Upper lobe of left lung (tissue), 6 donors: ENCODE data around the gene C16orf92. TPM values are rescaled to one million over a fixed set of nuclear protein-coding genes. Genes with fewer than 3 reads are reported as not detected.
A peak's percentile ranks its signal among the peaks of the same experiment; 100 is the strongest.

Experiments used
- ATAC-seq, 2 donors: fragments of 200-7000 bp; cut with Tn5 transposase; one replicate each; pipeline ENCODE4 v1.9.1; 2022; ENCODE audit warnings: mild to moderate bottlenecking in 2 of 2, moderate library complexity in 2 of 2; ENCODE audit not compliant: low FRiP score in 2 of 2
- DNase-seq, 2 donors: peaks; one replicate each; pipeline ENCODE4 v3.0.0-alpha.2; 2019 to 2020
- H3K27ac ChIP-seq, 4 donors: fragments of 200-600 bp; sonication (generic); one replicate each; pipeline ENCODE4 v1.5.1; 2016 to 2019
- H3K27me3 ChIP-seq, 4 donors: fragments of 200-600 bp; sonication (generic); one replicate each; pipeline ENCODE4 v1.5.1; 2017 to 2019
- H3K36me3 ChIP-seq, 4 donors: fragments of 200-600 bp; sonication (generic); one replicate each; pipeline ENCODE4 v1.5.1; 2016 to 2019
- H3K4me1 ChIP-seq, 4 donors: fragments of 200-600 bp; sonication (generic); one replicate each; pipeline ENCODE4 v1.5.1; 2018 to 2019
- H3K4me3 ChIP-seq, 4 donors: fragments of 200-600 bp; sonication (generic); one replicate each; pipeline ENCODE4 v1.5.1; 2017 to 2019; ENCODE audit warnings: mild to moderate bottlenecking in 2 of 4, moderate library complexity in 1 of 4
- H3K9me3 ChIP-seq, 4 donors: fragments of 200-600 bp; sonication (generic); one replicate each; pipeline ENCODE4 v1.5.1; 2018 to 2019
- EP300 ChIP-seq, 4 donors: sonication (generic); formaldehyde crosslinking; IDR thresholded peaks; one replicate each; pipeline ENCODE4 v1.5.1; 2017; ENCODE audit warnings: antibody characterized with exemption in 4 of 4, control low read depth in 2 of 4
- POLR2A ChIP-seq, 4 donors: fragments of 450-650 bp; IDR thresholded peaks; one replicate each; pipeline ENCODE4 v1.5.1; 2016 to 2017; ENCODE audit warnings: antibody characterized with exemption in 4 of 4, mild to moderate bottlenecking in 2 of 4
- POLR2AphosphoS5 ChIP-seq, 2 donors: sonication (generic); formaldehyde crosslinking; IDR thresholded peaks; one replicate each; pipeline ENCODE4 v1.5.1; 2017; ENCODE audit warnings: antibody characterized with exemption in 2 of 2
- WGBS, 2 donors: methylation state at CpG; one replicate each; pipeline ENCODE4 v1.1.5; 2017 to 2018; 5-methylcytosine and 5-hydroxymethylcytosine counted together
- total RNA-seq, 6 donors: library from RNA; depleted of rRNA in 4 of 6; stranded (reverse); fragments of >200 nt in 4 of 6; gene quantifications; one replicate each; pipeline versions ENCODE4 v1.1.0 to v1.2.1, GENCODE V29; 2016 to 2021
- TF ChIP-seq, protein P1 (sequence below), 6 experiments: fragments of 450-650 bp in 4 of 6; fragments of 200-600 bp in 2 of 6; sonication (generic) in 2 of 6; IDR thresholded peaks; one replicate each; pipeline ENCODE4 v1.5.1; 2016 to 2019; ENCODE audit warnings: antibody characterized with exemption in 6 of 6
- donor health status: DM: no; HTN: no; CAD: no; lungs with moderate emphysema.
- donor health status: DM: no; HTN: yes; CAD: no; lungs with severe emphysema.

The C16orf92 gene
- total RNA-seq, 6 donors from 2014 or later = not detected

DNA sequence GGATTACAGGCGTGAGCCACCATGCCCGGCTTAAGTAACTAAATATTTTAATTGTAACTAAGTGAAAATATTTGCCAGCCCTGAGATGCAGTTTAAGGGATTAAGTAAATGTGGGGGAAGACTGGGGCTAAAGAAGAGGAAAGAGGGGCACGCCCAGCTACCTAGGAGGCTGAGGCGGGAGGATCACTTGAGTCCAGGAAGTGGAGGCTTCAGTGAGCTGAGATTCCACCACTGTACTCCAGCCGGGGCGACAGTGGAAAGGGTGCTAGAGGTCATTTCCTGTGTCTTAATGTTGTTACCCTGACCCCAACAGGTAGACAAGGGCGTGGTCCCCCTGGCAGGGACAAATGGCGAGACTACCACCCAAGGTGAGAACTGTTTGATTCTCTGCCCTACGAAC, 45.3 kb downstream of the C16orf92 start:
- DNase-seq (no peak), ATAC-seq (no peak)
- Histone ChIP-seq H3K4me1 (peaks cover 35 to 51% (median 41%) of the 10 kb centered on the region in 4 donors), H3K9me3 (no peaks in the 10 kb centered on the region), H3K27ac (peak overlapping the region in 2 of 4 donors; percentile 28 to 37), H3K27me3 (no peaks in the 10 kb centered on the region), H3K36me3 (peaks cover 29 to 62% (median 58%) of the 10 kb centered on the region in 4 donors), H3K4me3 (no peak overlapping the region)
- TF ChIP-seq EP300 (IDR thresholded peaks at IDR 0.05) (no peak), POLR2A (IDR thresholded peaks at IDR 0.05) (no peak), POLR2AphosphoS5 (IDR thresholded peaks at IDR 0.05) (no peak)
- TF ChIP-seq, protein P1, sequence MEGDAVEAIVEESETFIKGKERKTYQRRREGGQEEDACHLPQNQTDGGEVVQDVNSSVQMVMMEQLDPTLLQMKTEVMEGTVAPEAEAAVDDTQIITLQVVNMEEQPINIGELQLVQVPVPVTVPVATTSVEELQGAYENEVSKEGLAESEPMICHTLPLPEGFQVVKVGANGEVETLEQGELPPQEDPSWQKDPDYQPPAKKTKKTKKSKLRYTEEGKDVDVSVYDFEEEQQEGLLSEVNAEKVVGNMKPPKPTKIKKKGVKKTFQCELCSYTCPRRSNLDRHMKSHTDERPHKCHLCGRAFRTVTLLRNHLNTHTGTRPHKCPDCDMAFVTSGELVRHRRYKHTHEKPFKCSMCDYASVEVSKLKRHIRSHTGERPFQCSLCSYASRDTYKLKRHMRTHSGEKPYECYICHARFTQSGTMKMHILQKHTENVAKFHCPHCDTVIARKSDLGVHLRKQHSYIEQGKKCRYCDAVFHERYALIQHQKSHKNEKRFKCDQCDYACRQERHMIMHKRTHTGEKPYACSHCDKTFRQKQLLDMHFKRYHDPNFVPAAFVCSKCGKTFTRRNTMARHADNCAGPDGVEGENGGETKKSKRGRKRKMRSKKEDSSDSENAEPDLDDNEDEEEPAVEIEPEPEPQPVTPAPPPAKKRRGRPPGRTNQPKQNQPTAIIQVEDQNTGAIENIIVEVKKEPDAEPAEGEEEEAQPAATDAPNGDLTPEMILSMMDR (IDR thresholded peaks at IDR 0.05) = no peak
- WGBS, 2 donors = 85 to 92% methylated on average over 8 to 9 of the region's 9 CpGs

DNA sequence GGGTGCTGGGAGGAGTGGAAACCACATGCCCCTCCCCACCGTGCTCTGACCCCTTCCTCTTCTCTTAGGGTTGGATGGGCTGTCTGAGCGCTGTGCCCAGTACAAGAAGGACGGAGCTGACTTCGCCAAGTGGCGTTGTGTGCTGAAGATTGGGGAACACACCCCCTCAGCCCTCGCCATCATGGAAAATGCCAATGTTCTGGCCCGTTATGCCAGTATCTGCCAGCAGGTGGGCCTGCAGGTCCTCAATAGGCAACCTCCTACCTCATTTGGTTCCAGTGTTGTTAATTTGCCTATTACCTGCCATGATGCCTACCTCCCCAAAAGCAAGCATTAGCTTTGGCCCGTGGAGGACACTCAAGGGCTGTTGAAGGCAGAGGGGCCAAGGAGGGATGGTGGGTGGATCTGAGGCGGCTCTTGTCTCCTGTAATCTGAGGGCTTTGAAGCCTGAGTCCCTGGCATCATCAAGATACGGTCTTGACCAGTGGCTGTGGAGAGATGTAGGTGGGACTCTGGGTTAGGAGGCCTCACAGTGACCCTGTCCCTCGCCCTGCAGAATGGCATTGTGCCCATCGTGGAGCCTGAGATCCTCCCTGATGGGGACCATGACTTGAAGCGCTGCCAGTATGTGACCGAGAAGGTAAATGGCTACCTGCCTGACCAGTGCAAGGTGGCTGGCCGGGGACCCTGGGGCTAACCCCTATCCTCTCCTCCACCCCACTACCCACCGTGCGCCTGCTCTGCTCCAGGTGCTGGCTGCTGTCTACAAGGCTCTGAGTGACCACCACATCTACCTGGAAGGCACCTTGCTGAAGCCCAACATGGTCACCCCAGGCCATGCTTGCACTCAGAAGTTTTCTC, 46.0 kb downstream of the C16orf92 start:
- TF ChIP-seq, protein P1 (IDR thresholded peaks at IDR 0.05) = peak in 5 of 6 experiments; percentile 18 to 68 (median 31)
- no peak for TF ChIP-seq EP300 (IDR thresholded peaks at IDR 0.05)
- TF ChIP-seq POLR2AphosphoS5 (IDR thresholded peaks at IDR 0.05) = no peak
- 81 to 84% methylated on average over 11 to 17 of the region's 17 CpGs for WGBS, 2 donors
- Histone ChIP-seq H3K4me1 (peaks cover 28 to 45% (median 34%) of the 10 kb centered on the region in 4 donors), H3K27ac (peak overlapping the region in 2 of 4 donors; percentile 28 to 37), H3K9me3 (no peaks in the 10 kb centered on the region), H3K4me3 (no peak overlapping the region), H3K27me3 (no peaks in the 10 kb centered on the region), H3K36me3 (peaks cover 29 to 67% (median 58%) of the 10 kb centered on the region in 4 donors)
- no peak for DNase-seq
- ATAC-seq = no peak

DNA sequence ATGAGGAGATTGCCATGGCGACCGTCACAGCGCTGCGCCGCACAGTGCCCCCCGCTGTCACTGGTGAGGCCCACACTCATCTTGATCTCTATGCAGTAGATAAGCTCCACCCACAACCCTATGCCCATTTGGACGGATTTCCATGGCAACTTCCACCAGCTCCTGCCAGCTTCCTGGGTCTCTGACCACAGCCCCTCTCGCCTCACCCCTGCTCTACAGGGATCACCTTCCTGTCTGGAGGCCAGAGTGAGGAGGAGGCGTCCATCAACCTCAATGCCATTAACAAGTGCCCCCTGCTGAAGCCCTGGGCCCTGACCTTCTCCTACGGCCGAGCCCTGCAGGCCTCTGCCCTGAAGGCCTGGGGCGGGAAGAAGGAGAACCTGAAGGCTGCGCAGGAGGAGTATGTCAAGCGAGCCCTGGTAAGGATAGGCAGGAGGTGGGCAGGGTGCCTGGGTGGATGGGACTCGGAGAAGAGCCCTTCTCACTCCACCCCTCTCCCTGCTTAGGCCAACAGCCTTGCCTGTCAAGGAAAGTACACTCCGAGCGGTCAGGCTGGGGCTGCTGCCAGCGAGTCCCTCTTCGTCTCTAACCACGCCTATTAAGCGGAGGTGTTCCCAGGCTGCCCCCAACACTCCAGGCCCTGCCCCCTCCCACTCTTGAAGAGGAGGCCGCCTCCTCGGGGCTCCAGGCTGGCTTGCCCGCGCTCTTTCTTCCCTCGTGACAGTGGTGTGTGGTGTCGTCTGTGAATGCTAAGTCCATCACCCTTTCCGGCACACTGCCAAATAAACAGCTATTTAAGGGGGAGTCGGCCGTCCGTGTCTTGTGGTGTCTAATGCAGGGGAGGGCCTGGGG, 46.8 kb downstream of the C16orf92 start:
- H3K4me1 ChIP-seq = peaks cover 24 to 47% (median 34%) of the 10 kb centered on the region in 4 donors
- DNase-seq (peak in 1 of 2 donors; percentile 82), ATAC-seq (no peak)
- H3K36me3 ChIP-seq = peaks cover 29 to 67% (median 58%) of the 10 kb centered on the region in 4 donors
- WGBS, 2 donors = 81 to 83% methylated on average over 31 of the region's 31 CpGs
- no peaks in the 10 kb centered on the region for H3K9me3 ChIP-seq
- H3K27me3 ChIP-seq = no peaks in the 10 kb centered on the region
- peak overlapping the region in 2 of 4 donors; percentile 19 to 37 for H3K27ac ChIP-seq
- TF ChIP-seq, protein P1 (IDR thresholded peaks at IDR 0.05) = no peak
- no peak for TF ChIP-seq EP300 (IDR thresholded peaks at IDR 0.05)
- TF ChIP-seq POLR2AphosphoS5 (IDR thresholded peaks at IDR 0.05) = no peak
- TF ChIP-seq POLR2A (IDR thresholded peaks at IDR 0.05) = no peak
- no peak overlapping the region for H3K4me3 ChIP-seq

DNA sequence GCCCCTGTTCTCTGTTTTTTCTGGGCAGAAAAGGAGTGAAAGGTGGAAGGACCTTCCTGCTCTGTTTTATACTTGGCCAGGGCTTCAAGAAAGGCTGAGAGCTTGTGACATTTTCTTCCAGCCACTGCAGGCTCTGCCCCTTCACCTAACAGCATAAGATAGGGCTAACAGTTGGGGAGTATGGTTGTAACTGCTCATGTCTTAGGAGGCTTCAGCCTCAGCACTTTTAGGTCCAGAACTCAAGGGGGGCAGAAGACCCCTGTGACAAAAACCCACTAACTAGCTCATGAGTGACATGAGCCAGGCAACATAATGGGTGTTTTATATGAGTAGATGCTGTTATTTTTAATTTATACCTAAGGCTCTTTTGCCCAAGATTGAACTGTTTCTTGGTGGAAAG, 47.5 kb downstream of the C16orf92 start:
- H3K27me3 ChIP-seq = no peaks in the 10 kb centered on the region
- no peak overlapping the region for H3K4me3 ChIP-seq
- ATAC-seq (no peak), DNase-seq (no peak)
- no peaks in the 10 kb centered on the region for H3K9me3 ChIP-seq
- H3K27ac ChIP-seq = no peak overlapping the region
- H3K36me3 ChIP-seq = peaks cover 29 to 67% (median 58%) of the 10 kb centered on the region in 4 donors
- TF ChIP-seq EP300 (IDR thresholded peaks at IDR 0.05) = no peak
- no peak for TF ChIP-seq POLR2AphosphoS5 (IDR thresholded peaks at IDR 0.05)
- peaks cover 29 to 54% (median 40%) of the 10 kb centered on the region in 4 donors for H3K4me1 ChIP-seq

Other genes with a start within 250 kb of the C16orf92 start
- under 1 TPM in 1 of 6 donors, not detected in 5; 0.11 TPM for gene ZG16, start 244.9 kb upstream of the C16orf92 start, total RNA-seq
- gene KIF22, start 232.4 kb upstream of the C16orf92 start, total RNA-seq = 10 to 100 TPM in 5 of 6 donors, 1 to 10 TPM in 1; 9.1 to 43.5 (median 26.6) TPM
- 100 to 1,000 TPM in 5 of 6 donors, 10 to 100 TPM in 1; 83.7 to 232 (median 165) TPM for gene MAZ, start 216.7 kb upstream of the C16orf92 start, total RNA-seq
- gene PRRT2, start 211.0 kb upstream of the C16orf92 start, total RNA-seq = 10 to 100 TPM in 2 of 6 donors, 1 to 10 TPM in 4; 1.4 to 13.6 (median 2.5) TPM
- 10 to 100 TPM; 22.6 to 49.5 (median 34.6) TPM for gene PAGR1, start 207.0 kb upstream of the C16orf92 start, total RNA-seq
- 100 to 1,000 TPM; 260 to 411 (median 312) TPM for gene MVP, start 202.7 kb upstream of the C16orf92 start, total RNA-seq
- 100 to 1,000 TPM in 1 of 6 donors, 10 to 100 TPM in 5; 60.3 to 119 (median 94.4) TPM for gene CDIPT, start 160.0 kb upstream of the C16orf92 start, total RNA-seq
- gene SEZ6L2, start 123.6 kb upstream of the C16orf92 start, total RNA-seq = 10 to 100 TPM in 3 of 6 donors, 1 to 10 TPM in 3; 4.2 to 13.5 (median 8.2) TPM
- 1 to 10 TPM in 4 of 6 donors, under 1 TPM in 1, not detected in 1; 0.78 to 4.2 (median 2.4) TPM for gene ASPHD1, start 122.7 kb upstream of the C16orf92 start, total RNA-seq
- 10 to 100 TPM; 15.5 to 71.2 (median 24.4) TPM for gene KCTD13, start 97.0 kb upstream of the C16orf92 start, total RNA-seq
- 100 to 1,000 TPM in 5 of 6 donors, 10 to 100 TPM in 1; 95.4 to 187 (median 139) TPM for gene TMEM219, start 61.1 kb upstream of the C16orf92 start, total RNA-seq
- gene TAOK2, start 49.3 kb upstream of the C16orf92 start, total RNA-seq = 100 to 1,000 TPM in 2 of 6 donors, 10 to 100 TPM in 4; 70.2 to 195 (median 81.5) TPM
- gene HIRIP3, start 27.6 kb upstream of the C16orf92 start, total RNA-seq = 10 to 100 TPM; 11.5 to 28.2 (median 25.0) TPM
- gene INO80E, start 27.0 kb upstream of the C16orf92 start, total RNA-seq = 10 to 100 TPM; 29.5 to 82.8 (median 55.7) TPM
- gene DOC2A, start 12.2 kb upstream of the C16orf92 start, total RNA-seq = 10 to 100 TPM in 1 of 6 donors, 1 to 10 TPM in 5; 1.2 to 11.0 (median 6.5) TPM
- gene TLCD3B, start 8.1 kb downstream of the C16orf92 start, total RNA-seq = under 1 TPM in 1 of 6 donors, not detected in 5; 0.14 TPM
- 100 to 1,000 TPM; 303 to 964 (median 731) TPM for gene ALDOA, start 42.6 kb downstream of the C16orf92 start, total RNA-seq
- gene PPP4C, start 52.8 kb downstream of the C16orf92 start, total RNA-seq = 10 to 100 TPM; 44.4 to 99.4 (median 80.0) TPM
- gene TBX6, start 68.7 kb downstream of the C16orf92 start, total RNA-seq = 1 to 10 TPM in 5 of 6 donors, under 1 TPM in 1; 0.69 to 9.4 (median 1.4) TPM
- 100 to 1,000 TPM in 4 of 6 donors, 10 to 100 TPM in 2; 81.5 to 228 (median 116) TPM for gene YPEL3, start 73.0 kb downstream of the C16orf92 start, total RNA-seq
- 10 to 100 TPM in 2 of 6 donors, 1 to 10 TPM in 4; 1.1 to 17.8 (median 5.4) TPM for gene GDPD3, start 90.3 kb downstream of the C16orf92 start, total RNA-seq
- gene MAPK3, start 100.0 kb downstream of the C16orf92 start, total RNA-seq = 100 to 1,000 TPM in 2 of 6 donors, 10 to 100 TPM in 4; 48.9 to 120 (median 76.0) TPM
- 100 to 1,000 TPM in 1 of 6 donors, 10 to 100 TPM in 5; 42.2 to 159 (median 80.3) TPM for gene CORO1A, start 160.4 kb downstream of the C16orf92 start, total RNA-seq
- gene BOLA2B, start 170.5 kb downstream of the C16orf92 start, total RNA-seq = 100 to 1,000 TPM in 3 of 6 donors, 10 to 100 TPM in 3; 58.0 to 173 (median 100) TPM
- gene SLX1A, start 170.7 kb downstream of the C16orf92 start, total RNA-seq = 100 to 1,000 TPM in 1 of 6 donors, 10 to 100 TPM in 5; 38.6 to 127 (median 63.6) TPM
- 10 to 100 TPM in 5 of 6 donors, 1 to 10 TPM in 1; 9.6 to 69.1 (median 20.0) TPM for gene SULT1A3, start 176.1 kb downstream of the C16orf92 start, total RNA-seq
- gene NPIPB13, start 225.3 kb downstream of the C16orf92 start, total RNA-seq = 10 to 100 TPM in 2 of 6 donors, 1 to 10 TPM in 4; 2.1 to 18.9 (median 4.9) TPM